NCI-H82 treated with DMSO at 0.1 percent for 48 hours (cell line): ENCODE data around the gene CLDN3.
A peak's percentile ranks its signal among the peaks of the same experiment; 100 is the strongest.
"Not testable (repeated sequence)": the region's sequence is repeated elsewhere in the genome, so short reads cannot be mapped to it uniquely, and the experiment has no call there.

Experiments used
- DNase-seq: peaks from one replicate; lab custom pipeline; 2025; ENCODE audit not compliant: unreplicated experiment; lab: John Stamatoyannopoulos, UW

The CLDN3 gene

GRCh38 chr7:73738220-73738611 is 31.9 kb downstream of the CLDN3 start:
- DNase-seq = no peak

- no peak for DNase-seq
These were observed 32.4 kb downstream of the CLDN3 start for GRCh38 chr7:73737491-73738219.

GRCh38 chr7:73736885-73737284 is 33.2 kb downstream of the CLDN3 start:
- DNase-seq = no peak

GRCh38 chr7:73735528-73735905 is 34.6 kb downstream of the CLDN3 start:
- no peak for DNase-seq

DNA sequence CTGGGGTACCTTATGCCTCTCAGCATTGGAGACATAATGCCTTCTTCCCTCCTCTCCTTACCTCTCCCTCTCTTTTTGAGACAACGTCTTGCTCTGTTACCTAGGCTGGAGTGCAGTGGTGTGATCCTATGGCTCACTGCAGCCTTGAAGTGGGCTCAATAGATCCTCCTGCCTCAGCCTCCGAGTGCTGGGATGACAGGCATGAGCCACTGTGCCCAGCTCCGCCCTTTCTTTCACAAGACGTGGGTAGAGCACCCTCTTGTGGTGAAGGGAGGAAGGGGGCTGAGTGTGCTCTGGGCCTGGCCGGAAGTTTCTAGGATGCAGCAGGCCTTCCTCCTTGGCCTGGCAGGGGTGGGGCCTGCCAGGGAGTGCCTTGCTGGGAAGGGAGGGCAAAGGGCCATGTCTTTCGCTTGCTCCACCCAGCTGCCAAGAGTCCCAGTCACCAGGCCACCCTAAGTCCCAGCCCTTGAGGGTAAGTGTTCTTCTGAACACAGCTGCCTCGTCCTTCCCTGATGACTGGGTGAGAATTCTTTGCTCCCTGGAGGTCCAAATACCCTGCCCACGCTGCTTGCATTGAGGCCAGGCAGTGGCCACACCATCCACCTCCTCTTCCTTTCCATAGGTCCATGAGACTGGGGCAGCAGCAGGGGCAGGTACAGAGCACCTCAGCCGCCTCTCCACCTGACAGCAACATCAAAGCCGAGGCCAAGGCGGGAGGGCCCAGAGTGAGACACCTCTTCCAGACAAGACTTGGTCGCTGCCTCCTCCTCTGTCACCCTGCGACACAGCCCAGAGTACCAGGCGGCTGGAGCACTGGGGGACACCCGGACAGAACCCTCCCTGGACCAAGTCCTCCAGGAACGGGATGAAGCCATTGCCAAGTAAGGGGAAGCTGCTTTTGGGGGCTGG is 35.2 kb downstream of the CLDN3 start:
- DNase-seq = peak; percentile 59

GRCh38 chr7:73732397-73732796 is 37.7 kb downstream of the CLDN3 start:
- DNase-seq = no peak

DNA sequence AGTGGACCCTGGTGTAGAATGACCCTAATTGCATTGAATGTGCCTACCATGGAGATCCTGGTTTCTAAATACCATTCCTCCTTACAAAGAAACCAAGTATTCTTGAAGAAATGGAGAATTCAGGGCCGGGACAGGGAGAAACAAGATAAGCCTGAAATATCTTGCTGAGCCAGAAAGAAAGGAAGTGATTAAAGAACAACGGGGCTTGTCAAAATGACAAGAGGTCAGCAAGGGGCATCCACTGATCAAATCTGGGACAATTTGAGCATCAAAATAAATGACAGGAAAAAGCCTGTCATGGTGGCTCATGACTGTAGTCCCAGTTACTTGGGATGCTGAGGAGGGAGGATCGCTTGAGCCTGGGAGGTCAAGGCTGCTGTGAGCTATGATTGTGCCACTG is 39.6 kb downstream of the CLDN3 start:
- DNase-seq = no peak

GRCh38 chr7:73728551-73728950 is 41.5 kb downstream of the CLDN3 start:
- DNase-seq = no peak

DNA sequence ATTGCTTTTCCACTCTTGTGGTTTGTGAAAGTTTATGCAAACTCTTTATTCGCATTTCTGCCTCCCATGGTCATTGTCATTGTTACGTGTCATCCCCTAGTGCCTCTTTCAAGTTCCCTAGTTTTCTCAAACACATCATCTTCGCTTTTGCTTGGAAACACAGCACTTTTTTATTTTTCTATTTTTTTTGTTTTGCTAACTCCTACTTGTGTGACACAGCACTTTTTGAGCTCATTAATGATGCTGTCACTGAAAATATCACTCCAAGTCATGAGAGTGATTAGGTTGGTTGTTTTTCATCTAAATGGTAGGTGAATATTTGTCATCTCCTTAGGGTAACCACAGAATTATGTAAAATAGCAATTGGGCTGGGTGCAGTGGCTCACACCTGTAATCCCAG is 42.1 kb downstream of the CLDN3 start:
- no peak for DNase-seq

DNA sequence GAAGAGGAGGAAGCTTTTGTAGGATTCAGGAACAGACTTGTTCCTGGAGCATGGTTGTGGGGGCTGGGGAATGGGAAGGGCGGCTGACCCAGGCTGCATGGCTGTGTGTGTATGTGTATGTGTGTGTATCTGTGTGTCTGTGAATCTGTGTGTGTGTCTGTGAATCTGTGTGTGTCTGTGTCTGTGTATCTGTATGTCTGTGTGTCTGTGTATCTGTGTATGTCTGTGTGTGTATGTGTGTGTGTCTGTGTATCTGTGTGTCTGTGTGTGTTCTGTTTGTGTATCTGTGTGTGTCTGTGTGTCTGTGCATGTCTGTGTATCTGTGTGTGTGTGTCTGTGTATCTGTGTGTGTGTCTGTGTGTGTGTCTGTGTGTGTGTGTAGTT is 44.0 kb downstream of the CLDN3 start:
- DNase-seq = no peak

- no peak for DNase-seq
These were observed 46.3 kb downstream of the CLDN3 start for GRCh38 chr7:73723813-73724212.

- DNase-seq = no peak
These were observed 47.3 kb downstream of the CLDN3 start for GRCh38 chr7:73722785-73723184.

- not testable (repeated sequence) for DNase-seq
These were observed 47.9 kb downstream of the CLDN3 start for GRCh38 chr7:73722182-73722581.

- no peak for DNase-seq
These were observed 48.7 kb downstream of the CLDN3 start for GRCh38 chr7:73721377-73721817.

- DNase-seq = not testable (repeated sequence)
These were observed 49.6 kb downstream of the CLDN3 start for GRCh38 chr7:73720443-73720842.

- no peak for DNase-seq
These were observed 50.3 kb downstream of the CLDN3 start for GRCh38 chr7:73719806-73720169.
